GM12878 (cell line): ENCODE measurements around the gene NBDY.
"Not testable (repeated sequence)": the region's sequence is repeated elsewhere in the genome, so short reads cannot be mapped to it uniquely, and the experiment has no call there.

Experiments
- ATF2 ChIP-seq: IDR thresholded peaks from 2 replicates; pipeline ENCODE4 v1.6.1; 2012; ENCODE audit warnings: low read length, inconsistent platforms
- GABPA ChIP-seq: IDR thresholded peaks from 2 replicates; pipeline ENCODE4 v1.6.1; 2014; ENCODE audit warnings: antibody characterized with exemption, low read depth, mild to moderate bottlenecking, inconsistent platforms
- POLR2AphosphoS2 ChIP-seq: IDR thresholded peaks from 2 replicates; pipeline ENCODE4 v1.6.1; 2011; ENCODE audit warnings: low read depth, mild to moderate bottlenecking, low read length, improper control_type of control experiment, moderate library complexity
- POLR2AphosphoS5 ChIP-seq: IDR thresholded peaks from 2 replicates; pipeline ENCODE4 v1.6.1; 2011; ENCODE audit warnings: mild to moderate bottlenecking, low read length, inconsistent platforms
- RELA ChIP-seq: fragments of 450-650 bp; IDR thresholded peaks from 2 replicates; pipeline ENCODE4 v1.8.0; 2014; ENCODE audit warnings: borderline replicate concordance; ENCODE audit not compliant: partially characterized antibody
- SMAD1 ChIP-seq: fragments of 450-650 bp; IDR thresholded peaks from 2 replicates; pipeline ENCODE4 v1.6.1; 2018; ENCODE audit warnings: mild to moderate bottlenecking, low read depth; ENCODE audit not compliant: partially characterized antibody
- TBL1XR1 ChIP-seq: IDR thresholded peaks from 2 replicates; pipeline ENCODE4 v1.6.1; 2012; ENCODE audit warnings: low read depth, low read length, improper control_type of control experiment
- TF ChIP-seq, protein P1 (sequence below), 3 experiments: IDR thresholded peaks in 2 of 3; conservative IDR thresholded peaks in 1 of 3; 2 replicates each; pipeline ENCODE4 v1.5.1; 2011; ENCODE audit warnings: low read depth in 3 of 3, low read length in 3 of 3, mild to moderate bottlenecking in 3 of 3, control low read depth in 2 of 3, moderate library complexity in 2 of 3, inconsistent platforms in 1 of 3, mixed read lengths in 1 of 3; ENCODE audit not compliant: control insufficient read depth in 2 of 3, insufficient read depth in 1 of 3; ENCODE audit errors: extremely low read depth in 1 of 3
- TF ChIP-seq, protein P2 (sequence below): IDR thresholded peaks from 2 replicates; pipeline ENCODE4 v1.6.1; 2012; ENCODE audit warnings: low read depth, low read length, improper control_type of control experiment

- TF ChIP-seq ATF2, POLR2AphosphoS5, POLR2AphosphoS2, SMAD1, TBL1XR1, RELA, GABPA: not testable (repeated sequence)
- TF ChIP-seq, protein P1, sequence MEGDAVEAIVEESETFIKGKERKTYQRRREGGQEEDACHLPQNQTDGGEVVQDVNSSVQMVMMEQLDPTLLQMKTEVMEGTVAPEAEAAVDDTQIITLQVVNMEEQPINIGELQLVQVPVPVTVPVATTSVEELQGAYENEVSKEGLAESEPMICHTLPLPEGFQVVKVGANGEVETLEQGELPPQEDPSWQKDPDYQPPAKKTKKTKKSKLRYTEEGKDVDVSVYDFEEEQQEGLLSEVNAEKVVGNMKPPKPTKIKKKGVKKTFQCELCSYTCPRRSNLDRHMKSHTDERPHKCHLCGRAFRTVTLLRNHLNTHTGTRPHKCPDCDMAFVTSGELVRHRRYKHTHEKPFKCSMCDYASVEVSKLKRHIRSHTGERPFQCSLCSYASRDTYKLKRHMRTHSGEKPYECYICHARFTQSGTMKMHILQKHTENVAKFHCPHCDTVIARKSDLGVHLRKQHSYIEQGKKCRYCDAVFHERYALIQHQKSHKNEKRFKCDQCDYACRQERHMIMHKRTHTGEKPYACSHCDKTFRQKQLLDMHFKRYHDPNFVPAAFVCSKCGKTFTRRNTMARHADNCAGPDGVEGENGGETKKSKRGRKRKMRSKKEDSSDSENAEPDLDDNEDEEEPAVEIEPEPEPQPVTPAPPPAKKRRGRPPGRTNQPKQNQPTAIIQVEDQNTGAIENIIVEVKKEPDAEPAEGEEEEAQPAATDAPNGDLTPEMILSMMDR (IDR thresholded peaks at IDR 0.05 in 2 of 3, conservative IDR thresholded peaks at IDR 0.05 in 1 of 3; ENCODE audit: control insufficient read depth in 2 of 3, extremely low read depth in 1 of 3, insufficient read depth in 1 of 3, low read depth in 3 of 3, low read length in 3 of 3), result not testable (repeated sequence)
- TF ChIP-seq, protein P2, sequence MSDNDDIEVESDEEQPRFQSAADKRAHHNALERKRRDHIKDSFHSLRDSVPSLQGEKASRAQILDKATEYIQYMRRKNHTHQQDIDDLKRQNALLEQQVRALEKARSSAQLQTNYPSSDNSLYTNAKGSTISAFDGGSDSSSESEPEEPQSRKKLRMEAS, result not testable (repeated sequence)
Observed at GRCh38 chrX:56767348-56768119, 38.5 kb downstream of the NBDY start.
